Dedifferentiated amniotic fluid mesenchymal stem cell (primary cell): ENCODE results near the gene GPSM1.

Experiments
- DNase-seq: peaks from one replicate; pipeline ENCODE4 v3.0.0-alpha.2; 2016; ENCODE audit errors: extremely low spot score

Gene GPSM1

GRCh38 chr9:136290508-136291000 lies 36.8 kb upstream of the GPSM1 start:
- no peak for DNase-seq

- DNase-seq, result no peak
Measured at GRCh38 chr9:136291306-136292025, 35.9 kb upstream of the GPSM1 start.

GRCh38 chr9:136292026-136292538 lies 35.3 kb upstream of the GPSM1 start:
- DNase-seq, result no peak

- DNase-seq, result no peak
Measured at GRCh38 chr9:136292591-136293448, 34.5 kb upstream of the GPSM1 start.

- no peak for DNase-seq
Measured at GRCh38 chr9:136293476-136294077, 33.8 kb upstream of the GPSM1 start.

GRCh38 chr9:136294437-136294836 lies 32.9 kb upstream of the GPSM1 start:
- DNase-seq, result no peak

- no peak for DNase-seq
Measured at GRCh38 chr9:136295055-136295454, 32.3 kb upstream of the GPSM1 start.

- no peak for DNase-seq
Measured at GRCh38 chr9:136295542-136296433, 31.6 kb upstream of the GPSM1 start.

GRCh38 chr9:136296434-136297015 lies 30.8 kb upstream of the GPSM1 start:
- no peak for DNase-seq

- no peak for DNase-seq
Measured at GRCh38 chr9:136297016-136297691, 30.2 kb upstream of the GPSM1 start.

- DNase-seq, result no peak
Measured at GRCh38 chr9:136297766-136298735, 29.3 kb upstream of the GPSM1 start.

- DNase-seq, result no peak
Measured at GRCh38 chr9:136299116-136299515, 28.2 kb upstream of the GPSM1 start.

GRCh38 chr9:136299541-136299940 lies 27.8 kb upstream of the GPSM1 start:
- DNase-seq, result no peak

- DNase-seq, result no peak
Measured at GRCh38 chr9:136300016-136300545, 27.3 kb upstream of the GPSM1 start.

- no peak for DNase-seq
Measured at GRCh38 chr9:136300866-136301265, 26.5 kb upstream of the GPSM1 start.

- no peak for DNase-seq
Measured at GRCh38 chr9:136302527-136302926, 24.8 kb upstream of the GPSM1 start.

- DNase-seq, result no peak
Measured at GRCh38 chr9:136303066-136303824, 24.1 kb upstream of the GPSM1 start.

GRCh38 chr9:136303825-136304416 lies 23.4 kb upstream of the GPSM1 start, which contains the start of gene CCDC187:
Gene CCDC187 (minus strand): TSS chr9:136304094. CDS start chr9:136303830, 264 bp downstream.
- DNase-seq, result no peak
